ENCODE data around the gene ARHGEF17. TPM values are rescaled to one million over a fixed set of nuclear protein-coding genes. Genes with fewer than 3 reads are reported as not detected.
"Not testable (repeated sequence)": the region's sequence is repeated elsewhere in the genome, so short reads cannot be mapped to it uniquely, and the experiment has no call there.

ARHGEF17 gene
- total and polyA plus RNA-seq, 2 donors (not counting 1 experiment from before 2014, with no cell fraction given) = 42.8 to 43.1 TPM

- Histone ChIP-seq H3K4me3 (replicated peaks in 1 of 4; ENCODE audit: control extremely low read depth in 1 of 4, insufficient read depth in 1 of 4, low read depth in 3 of 4, low read length in 4 of 4) (no peak overlapping the region), H3K4me2 (ENCODE audit: extremely low read depth, insufficient read depth, low read length) (no peak overlapping the region), H3K9ac (ENCODE audit: insufficient read depth, low read length) (no peak overlapping the region), H3K79me2 (ENCODE audit: control insufficient read depth, insufficient read depth, low read length) (no peaks in the 10 kb centered on the region), H2AFZ (ENCODE audit: low read length) (no peak overlapping the region), H3K36me3 (ENCODE audit: control insufficient read depth, insufficient read depth, low read length) (no peaks in the 10 kb centered on the region), H3K27ac (ENCODE audit: insufficient read depth, low read length) (no peak overlapping the region), H4K20me1 (ENCODE audit: control insufficient read depth, extremely low read depth, insufficient read depth, low read length) (no peaks in the 10 kb centered on the region), H3K4me1 (ENCODE audit: control insufficient read depth, extremely low read depth, insufficient read depth, low read length) (no peaks in the 10 kb centered on the region), H3K27me3 (ENCODE audit: control insufficient read depth, insufficient read depth, low read length) (peaks cover 16% of the 10 kb centered on the region), H3K9me3 (ENCODE audit: control insufficient read depth, insufficient read depth, low read depth, low read length) (no peaks in the 10 kb centered on the region)
- TF ChIP-seq CTCF (conservative IDR thresholded peaks at IDR 0.05 in 1 of 2, IDR thresholded peaks at IDR 0.05 in 1 of 2; ENCODE audit: low read depth in 1 of 2, low read length in 2 of 2) (no peak), EZH2 (IDR thresholded peaks at IDR 0.05; ENCODE audit: low read length, missing control alignments) (no peak)
- DNase-seq (ENCODE audit: low read depth in 2 of 2) = no peak
These were observed 38.5 kb upstream of the ARHGEF17 start for GRCh38 chr11:73269459-73270015.

- TF ChIP-seq EZH2 (IDR thresholded peaks at IDR 0.05; ENCODE audit: low read length, missing control alignments) (no peak), CTCF (conservative IDR thresholded peaks at IDR 0.05 in 1 of 2, IDR thresholded peaks at IDR 0.05 in 1 of 2; ENCODE audit: low read depth in 1 of 2, low read length in 2 of 2) (no peak)
- Histone ChIP-seq H3K79me2 (ENCODE audit: control insufficient read depth, insufficient read depth, low read length) (no peaks in the 10 kb centered on the region), H3K27me3 (ENCODE audit: control insufficient read depth, insufficient read depth, low read length) (peaks cover 13% of the 10 kb centered on the region)
These were observed 37.8 kb upstream of the ARHGEF17 start for GRCh38 chr11:73270016-73270854.

GRCh38 chr11:73270855-73271477 is 37.1 kb upstream of the ARHGEF17 start:
- Histone ChIP-seq H2AFZ (ENCODE audit: low read length) (no peak overlapping the region), H3K36me3 (ENCODE audit: control insufficient read depth, insufficient read depth, low read length) (no peaks in the 10 kb centered on the region), H3K4me3 (replicated peaks in 1 of 4; ENCODE audit: control extremely low read depth in 1 of 4, insufficient read depth in 1 of 4, low read depth in 3 of 4, low read length in 4 of 4) (no peak overlapping the region), H3K4me2 (ENCODE audit: extremely low read depth, insufficient read depth, low read length) (no peak overlapping the region), H3K9me3 (ENCODE audit: control insufficient read depth, insufficient read depth, low read depth, low read length) (no peaks in the 10 kb centered on the region), H3K79me2 (ENCODE audit: control insufficient read depth, insufficient read depth, low read length) (no peaks in the 10 kb centered on the region), H3K27ac (ENCODE audit: insufficient read depth, low read length) (no peak overlapping the region), H3K9ac (ENCODE audit: insufficient read depth, low read length) (no peak overlapping the region), H4K20me1 (ENCODE audit: control insufficient read depth, extremely low read depth, insufficient read depth, low read length) (no peaks in the 10 kb centered on the region), H3K4me1 (ENCODE audit: control insufficient read depth, extremely low read depth, insufficient read depth, low read length) (no peaks in the 10 kb centered on the region), H3K27me3 (ENCODE audit: control insufficient read depth, insufficient read depth, low read length) (peaks cover 14% of the 10 kb centered on the region)
- no peak for DNase-seq (ENCODE audit: low read depth in 2 of 2)
- TF ChIP-seq EZH2 (IDR thresholded peaks at IDR 0.05; ENCODE audit: low read length, missing control alignments) = no peak
- TF ChIP-seq CTCF (conservative IDR thresholded peaks at IDR 0.05 in 1 of 2, IDR thresholded peaks at IDR 0.05 in 1 of 2; ENCODE audit: low read depth in 1 of 2, low read length in 2 of 2) = no peak

More at GRCh38 chr11:73270016-73270854, 37.8 kb upstream of the ARHGEF17 start:
- DNase-seq (ENCODE audit: low read depth in 2 of 2) = no peak
- Histone ChIP-seq H3K4me1 (ENCODE audit: control insufficient read depth, extremely low read depth, insufficient read depth, low read length) (no peaks in the 10 kb centered on the region), H3K4me2 (ENCODE audit: extremely low read depth, insufficient read depth, low read length) (no peak overlapping the region), H3K9me3 (ENCODE audit: control insufficient read depth, insufficient read depth, low read depth, low read length) (no peaks in the 10 kb centered on the region), H4K20me1 (ENCODE audit: control insufficient read depth, extremely low read depth, insufficient read depth, low read length) (no peaks in the 10 kb centered on the region), H3K36me3 (ENCODE audit: control insufficient read depth, insufficient read depth, low read length) (no peaks in the 10 kb centered on the region), H3K9ac (ENCODE audit: insufficient read depth, low read length) (no peak overlapping the region), H3K27ac (ENCODE audit: insufficient read depth, low read length) (no peak overlapping the region), H3K4me3 (replicated peaks in 1 of 4; ENCODE audit: control extremely low read depth in 1 of 4, insufficient read depth in 1 of 4, low read depth in 3 of 4, low read length in 4 of 4) (no peak overlapping the region), H2AFZ (ENCODE audit: low read length) (no peak overlapping the region)

GRCh38 chr11:73271478-73271865 is 36.6 kb upstream of the ARHGEF17 start:
- not testable (repeated sequence) for H3K4me1 ChIP-seq (ENCODE audit: control insufficient read depth, extremely low read depth, insufficient read depth, low read length); H4K20me1 ChIP-seq (ENCODE audit: control insufficient read depth, extremely low read depth, insufficient read depth, low read length); H3K27ac ChIP-seq (ENCODE audit: insufficient read depth, low read length); H3K36me3 ChIP-seq (ENCODE audit: control insufficient read depth, insufficient read depth, low read length); H3K9ac ChIP-seq (ENCODE audit: insufficient read depth, low read length); H3K9me3 ChIP-seq (ENCODE audit: control insufficient read depth, insufficient read depth, low read depth, low read length); H2AFZ ChIP-seq (ENCODE audit: low read length); H3K4me2 ChIP-seq (ENCODE audit: extremely low read depth, insufficient read depth, low read length); H3K79me2 ChIP-seq (ENCODE audit: control insufficient read depth, insufficient read depth, low read length); DNase-seq (ENCODE audit: low read depth in 2 of 2); H3K4me3 ChIP-seq (replicated peaks in 1 of 4; ENCODE audit: control extremely low read depth in 1 of 4, insufficient read depth in 1 of 4, low read depth in 3 of 4, low read length in 4 of 4)
- H3K27me3 ChIP-seq (ENCODE audit: control insufficient read depth, insufficient read depth, low read length) = peaks cover 14% of the 10 kb centered on the region
